Measurements from ENCODE around the gene FRMPD4.

FRMPD4 gene

GRCh38 chrX:12770440-12770839, 632.2 kb downstream of the FRMPD4 start:
- H3K4me3 ChIP-seq (ENCODE audit: low read depth, low read length): no peak overlapping the region
- peak; percentile 43; the same call in 1 of the 2 replicates for TF ChIP-seq CTCF (IDR thresholded peaks at IDR 0.05; ENCODE audit: low read depth, low read length)

GRCh38 chrX:12771445-12772069, 633.3 kb downstream of the FRMPD4 start:
- TF ChIP-seq CTCF (IDR thresholded peaks at IDR 0.05; ENCODE audit: low read depth, low read length): peak; percentile 74

More at GRCh38 chrX:12771445-12772069, 633.3 kb downstream of the FRMPD4 start:
- H3K4me3 ChIP-seq (ENCODE audit: low read depth, low read length): no peak overlapping the region

Data from WI38 (cell line).